H1 (cell line): ENCODE results near the gene WDR38. TPM values are rescaled to one million over a fixed set of nuclear protein-coding genes. Genes with fewer than 3 reads are reported as not detected.
"Not testable (repeated sequence)": the region's sequence is repeated elsewhere in the genome, so short reads cannot be mapped to it uniquely, and the experiment has no call there.

Experiments
- CTCF ChIA-PET: fragments of 300-600 bp; sonication (Branson Sonifier 250); formaldehyde crosslinking; loops from one replicate; lab custom pipeline; 2021; ENCODE audit not compliant: partially characterized antibody; lab: Charles Lee
- POLR2A ChIA-PET: fragments of 300-600 bp; sonication (Branson Sonifier 250); formaldehyde crosslinking; loops from one replicate; lab custom pipeline; 2021; ENCODE audit warnings: inconsistent platforms; ENCODE audit not compliant: partially characterized antibody; lab: Charles Lee
- DNase-seq, 2 experiments: peaks; one replicate each; pipeline versions ENCODE4 v3.0.0 to v3.0.0-alpha.2; 2010 to 2022; ENCODE audit warnings: low spot score in 2 of 2, low read depth in 1 of 2, mixed read lengths in 1 of 2
- FAIRE-seq: peaks from 2 replicates; lab custom pipeline; 2011; peaks lifted over from hg19 to GRCh38; lab: Jason Lieb, UNC
- H2AFZ ChIP-seq: 2 replicates; pipeline ENCODE4 v1.8.1; 2012; ENCODE audit warnings: low read length, inconsistent platforms
- H2AK5ac ChIP-seq: 2 replicates; pipeline ENCODE4 v1.6.1; 2013; ENCODE audit warnings: low read depth, low read length
- H2BK120ac ChIP-seq: replicated peaks from 2 replicates; pipeline ENCODE3; 2013; ENCODE audit warnings: low read depth, low read length, inconsistent platforms
- H2BK12ac ChIP-seq: 2 replicates; pipeline ENCODE4 v1.6.1; 2013; ENCODE audit warnings: low read depth, low read length
- H2BK15ac ChIP-seq: 2 replicates; pipeline ENCODE4 v1.6.1; 2013; ENCODE audit warnings: low read length
- H2BK20ac ChIP-seq: 2 replicates; pipeline ENCODE4 v1.6.1; 2013; ENCODE audit warnings: low read length
- H2BK5ac ChIP-seq: 2 replicates; pipeline ENCODE4 v1.6.1; 2013; ENCODE audit warnings: low read depth, low read length
- H3K14ac ChIP-seq: 2 replicates; pipeline ENCODE4 v1.6.1; 2013; ENCODE audit warnings: inconsistent platforms; ENCODE audit not compliant: insufficient read length
- H3K18ac ChIP-seq: 2 replicates; pipeline ENCODE4 v1.6.1; 2013; ENCODE audit warnings: low read length; ENCODE audit errors: extremely low read depth
- H3K23ac ChIP-seq: 2 replicates; pipeline ENCODE4 v1.6.1; 2013; ENCODE audit warnings: inconsistent platforms; ENCODE audit not compliant: insufficient read length
- H3K23me2 ChIP-seq: 2 replicates; pipeline ENCODE4 v1.6.1; 2013; ENCODE audit warnings: low read depth, low read length
- H3K27ac ChIP-seq: 2 replicates; pipeline ENCODE4 v1.6.1; 2011; ENCODE audit warnings: low read depth, low read length, inconsistent platforms
- H3K27me3 ChIP-seq, 4 experiments: replicated peaks in 1 of 4; 1 replicate in 1 of 4; 2 replicates in 3 of 4; pipeline versions ENCODE4 v1.6.1 to v1.8.1; 2011 to 2013; ENCODE audit warnings: low read length in 3 of 4, mild to moderate bottlenecking in 3 of 4, inconsistent platforms in 2 of 4, mixed read lengths in 2 of 4, moderate library complexity in 1 of 4; ENCODE audit not compliant: control insufficient read depth in 3 of 4, insufficient read depth in 3 of 4; ENCODE audit errors: extremely low read depth in 1 of 4
- H3K36me3 ChIP-seq, 4 experiments: 2 replicates each; pipeline versions ENCODE4 v1.6.1 to v1.8.1; 2011 to 2013; ENCODE audit warnings: mild to moderate bottlenecking in 4 of 4, low read length in 3 of 4, moderate library complexity in 2 of 4, control low read depth in 1 of 4, inconsistent platforms in 1 of 4; ENCODE audit not compliant: insufficient read depth in 4 of 4, control insufficient read depth in 2 of 4
- H3K4ac ChIP-seq: replicated peaks from 2 replicates; pipeline ENCODE3; 2013; ENCODE audit warnings: low read length, low read depth, mixed read lengths, inconsistent platforms; ENCODE audit not compliant: insufficient read length
- H3K4me1 ChIP-seq, 4 experiments: replicated peaks in 1 of 4; 1 replicate in 1 of 4; 2 replicates in 3 of 4; pipeline versions ENCODE4 v1.6.1 to v1.8.1; 2011 to 2013; ENCODE audit warnings: low read length in 3 of 4, inconsistent platforms in 2 of 4, mixed read lengths in 1 of 4; ENCODE audit not compliant: insufficient read depth in 4 of 4, control insufficient read depth in 3 of 4
- H3K4me2 ChIP-seq, 2 experiments: 2 replicates each; pipeline versions ENCODE4 v1.6.1 to v1.8.1; 2011 to 2013; ENCODE audit warnings: low read depth in 2 of 2, low read length in 2 of 2, control low read depth in 1 of 2, inconsistent platforms in 1 of 2, mild to moderate bottlenecking in 1 of 2; ENCODE audit not compliant: insufficient read depth in 1 of 2
- H3K4me3 ChIP-seq, 4 experiments: fragments of 200-600, 300-600 bp in 1 of 4; sonication (generic), shearing (Covaris generic), sonication (Bioruptor Twin) in 1 of 4; 2 replicates each; pipeline versions ENCODE4 v1.5.1 to v1.8.1; 2011 to 2016; ENCODE audit warnings: low read length in 4 of 4, low read depth in 3 of 4, control low read depth in 2 of 4, inconsistent platforms in 2 of 4, mild to moderate bottlenecking in 2 of 4, mixed read lengths in 1 of 4, moderate library complexity in 1 of 4; ENCODE audit not compliant: insufficient read depth in 2 of 4; ENCODE audit errors: extremely low read depth in 1 of 4
- H3K56ac ChIP-seq: replicated peaks from 2 replicates; pipeline ENCODE3; 2013; ENCODE audit warnings: low read depth, mild to moderate bottlenecking, mixed read lengths, low read length, inconsistent platforms; ENCODE audit not compliant: insufficient read length
- H3K79me1 ChIP-seq: 2 replicates; pipeline ENCODE4 v1.6.1; 2013; ENCODE audit warnings: low read depth, low read length, control low read depth
- H3K79me2 ChIP-seq, 2 experiments: 2 replicates each; pipeline versions ENCODE4 v1.6.1 to v1.8.1; 2012 to 2013; ENCODE audit warnings: low read length in 2 of 2, mild to moderate bottlenecking in 2 of 2, inconsistent platforms in 1 of 2; ENCODE audit not compliant: insufficient read depth in 2 of 2, control insufficient read depth in 1 of 2
- H3K9ac ChIP-seq, 4 experiments: replicated peaks in 1 of 4; 1 replicate in 1 of 4; 2 replicates in 3 of 4; pipeline versions ENCODE4 v1.6.1 to v1.8.1; 2011 to 2013; ENCODE audit warnings: low read depth in 3 of 4, low read length in 3 of 4, control low read depth in 2 of 4, mild to moderate bottlenecking in 2 of 4, moderate library complexity in 2 of 4, inconsistent platforms in 1 of 4; ENCODE audit errors: extremely low read depth in 1 of 4
- H3K9me3 ChIP-seq, 2 experiments: 2 replicates each; pipeline versions ENCODE4 v1.6.1 to v1.8.1; 2012 to 2013; ENCODE audit warnings: mild to moderate bottlenecking in 2 of 2, moderate library complexity in 2 of 2, control low read depth in 1 of 2, inconsistent platforms in 1 of 2, low read depth in 1 of 2, low read length in 1 of 2, mixed read lengths in 1 of 2; ENCODE audit not compliant: insufficient read depth in 2 of 2
- H4K20me1 ChIP-seq, 2 experiments: replicated peaks in 1 of 2; 2 replicates each; pipeline versions ENCODE3 to v1.8.1; 2011 to 2013; ENCODE audit warnings: inconsistent platforms in 2 of 2, low read length in 2 of 2, mild to moderate bottlenecking in 1 of 2; ENCODE audit not compliant: insufficient read depth in 2 of 2, control insufficient read depth in 1 of 2
- H4K5ac ChIP-seq: 2 replicates; pipeline ENCODE4 v1.6.1; 2013; ENCODE audit warnings: low read length, low read depth, mixed read lengths, inconsistent platforms; ENCODE audit not compliant: insufficient read length
- H4K8ac ChIP-seq: 2 replicates; pipeline ENCODE4 v1.8.0; 2013; ENCODE audit warnings: mild to moderate bottlenecking, moderate library complexity, low read length, inconsistent platforms; ENCODE audit not compliant: insufficient read depth; ENCODE audit errors: extremely low read depth
- H4K91ac ChIP-seq: replicated peaks from 2 replicates; pipeline ENCODE3; 2013; ENCODE audit warnings: low read length, mixed read lengths, inconsistent platforms; ENCODE audit not compliant: insufficient read length
- ATF2 ChIP-seq: IDR thresholded peaks from 2 replicates; pipeline ENCODE4 v1.6.1; 2012; ENCODE audit warnings: low read length, inconsistent platforms
- whole genome bisulfite sequencing, 2 experiments: shearing (Covaris generic) in 1 of 2; methylation state at CpG; one replicate each; pipeline versions ENCODE4 v1.1.6 to v1.1.7; 2013 to 2015; ENCODE audit warnings: low lambda C conversion rate in 2 of 2, mixed read lengths in 2 of 2, inconsistent platforms in 1 of 2, low coverage in 1 of 2, missing lambda C conversion rate in 1 of 2; ENCODE audit not compliant: insufficient replicate concordance in 2 of 2, insufficient coverage in 1 of 2, insufficient read length in 1 of 2; ENCODE audit errors: extremely low coverage in 1 of 2, missing lambda C conversion rate in 1 of 2; 5-methylcytosine and 5-hydroxymethylcytosine counted together
- polyA plus RNA-seq, 7 experiments: library from polyadenylated mRNA; depleted of rRNA in 3 of 7; stranded (reverse) in 5 of 7; unstranded in 2 of 7; fragments of >200 nt in 5 of 7; fragments of 200-250 nt in 2 of 7; gene quantifications; 1 replicate in 5 of 7; 2 replicates in 1 of 7; 4 replicates in 1 of 7; pipeline versions ENCODE4 v1.2.1 to v1.2.3, GENCODE V29; 2011 to 2013; ENCODE audit warnings: missing spikeins in 2 of 7, mixed read lengths in 2 of 7
- total RNA-seq: library from RNA; stranded (reverse); fragmentation: NEBNext Ultra II Directional; extraction: Animal tissue kit (Norgen Biotek cat#: 25700); gene quantifications from 2 replicates; pipeline ENCODE4 v1.2.1, GENCODE V29; 2021
- TF ChIP-seq, protein P1 (sequence below), 3 experiments: IDR thresholded peaks; 1 replicate in 2 of 3; 2 replicates in 1 of 3; pipeline versions ENCODE4 v1.5.1 to v1.6.1; 2011; ENCODE audit warnings: low read length in 3 of 3, mild to moderate bottlenecking in 3 of 3, inconsistent platforms in 2 of 3, low read depth in 1 of 3, moderate library complexity in 1 of 3; ENCODE audit not compliant: insufficient read depth in 1 of 3; ENCODE audit errors: control extremely low read depth in 1 of 3

Gene WDR38
- total and polyA plus RNA-seq, 2 of the 8 experiments (the other 6 are each of a cell fraction or from before 2014, with no cell fraction given), result not detected

DNA sequence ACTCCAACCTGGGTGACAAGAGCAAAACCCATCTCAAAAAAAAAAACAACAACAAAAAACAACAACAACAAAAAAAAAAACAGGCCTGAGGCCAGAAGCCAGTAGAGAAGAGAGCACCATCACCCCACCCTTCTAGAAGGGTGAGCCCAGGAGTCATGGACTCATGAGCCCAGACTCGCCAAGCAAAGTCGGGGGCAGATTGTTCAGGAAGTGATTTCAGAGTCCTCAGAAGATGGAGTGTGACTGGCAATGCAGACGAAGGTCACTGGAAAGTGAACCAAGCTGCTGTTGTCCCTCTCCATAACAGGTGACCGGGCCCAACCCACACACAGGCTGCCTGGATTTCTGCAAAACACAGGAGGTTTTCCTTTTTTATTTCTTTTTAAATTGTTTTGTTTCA lies 9.0 kb upstream of the WDR38 start (continued):
- TF ChIP-seq, protein P1, sequence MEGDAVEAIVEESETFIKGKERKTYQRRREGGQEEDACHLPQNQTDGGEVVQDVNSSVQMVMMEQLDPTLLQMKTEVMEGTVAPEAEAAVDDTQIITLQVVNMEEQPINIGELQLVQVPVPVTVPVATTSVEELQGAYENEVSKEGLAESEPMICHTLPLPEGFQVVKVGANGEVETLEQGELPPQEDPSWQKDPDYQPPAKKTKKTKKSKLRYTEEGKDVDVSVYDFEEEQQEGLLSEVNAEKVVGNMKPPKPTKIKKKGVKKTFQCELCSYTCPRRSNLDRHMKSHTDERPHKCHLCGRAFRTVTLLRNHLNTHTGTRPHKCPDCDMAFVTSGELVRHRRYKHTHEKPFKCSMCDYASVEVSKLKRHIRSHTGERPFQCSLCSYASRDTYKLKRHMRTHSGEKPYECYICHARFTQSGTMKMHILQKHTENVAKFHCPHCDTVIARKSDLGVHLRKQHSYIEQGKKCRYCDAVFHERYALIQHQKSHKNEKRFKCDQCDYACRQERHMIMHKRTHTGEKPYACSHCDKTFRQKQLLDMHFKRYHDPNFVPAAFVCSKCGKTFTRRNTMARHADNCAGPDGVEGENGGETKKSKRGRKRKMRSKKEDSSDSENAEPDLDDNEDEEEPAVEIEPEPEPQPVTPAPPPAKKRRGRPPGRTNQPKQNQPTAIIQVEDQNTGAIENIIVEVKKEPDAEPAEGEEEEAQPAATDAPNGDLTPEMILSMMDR (IDR thresholded peaks at IDR 0.05; ENCODE audit: control extremely low read depth in 1 of 3, insufficient read depth in 1 of 3, low read depth in 1 of 3, low read length in 3 of 3), result no peak
- no peak for TF ChIP-seq ATF2

DNA sequence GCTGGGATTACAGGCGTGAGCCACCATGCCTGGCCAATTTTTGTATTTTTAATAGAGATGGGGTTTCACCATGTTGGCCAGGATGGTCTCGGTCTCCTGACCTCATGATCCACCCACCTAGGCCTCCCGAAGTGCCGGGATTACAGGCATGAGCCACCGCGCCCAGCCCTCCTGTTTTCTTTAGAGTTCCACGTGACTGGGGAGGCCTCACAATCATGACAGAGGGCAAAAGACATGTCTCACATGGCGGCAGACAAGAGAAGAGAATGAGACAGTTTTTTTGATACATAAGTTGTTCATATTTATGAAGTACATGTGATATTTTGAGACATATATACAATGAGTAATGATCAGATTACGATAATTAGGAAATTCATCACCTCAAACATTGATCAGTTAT lies 6.8 kb upstream of the WDR38 start:
- H3K4me3 ChIP-seq, H3K23ac ChIP-seq, H3K9me3 ChIP-seq, H3K18ac ChIP-seq, H3K56ac ChIP-seq, H3K9ac ChIP-seq, DNase-seq, H3K14ac ChIP-seq, H2BK5ac ChIP-seq, H2BK20ac ChIP-seq, H3K79me2 ChIP-seq, H3K36me3 ChIP-seq, H3K4ac ChIP-seq, H3K79me1 ChIP-seq, H4K5ac ChIP-seq, H2BK12ac ChIP-seq, H3K27ac ChIP-seq, H2BK120ac ChIP-seq, FAIRE-seq, H3K4me1 ChIP-seq, H3K27me3 ChIP-seq, H4K20me1 ChIP-seq, H2BK15ac ChIP-seq, H3K23me2 ChIP-seq, H4K8ac ChIP-seq, H2AFZ ChIP-seq, H3K4me2 ChIP-seq, H4K91ac ChIP-seq, H2AK5ac ChIP-seq: not testable (repeated sequence)
- ChIA-PET CTCF (interaction anchor here (0.6 to 65.2 kb wide), 4 partner anchors 3 to 1447 kb away, joined by 3 to 1529 read pairs (median 1414); partner anchors contain the start of genes ARPC5L, NR6A1, OLFML2A and RPL35), POLR2A (interaction anchor here (0.7 to 2.4 kb wide), 5 partner anchors 10 to 422 kb away, joined by 3 to 11 read pairs (median 3); partner anchors contain the start of genes ARPC5L and RPL35)
- 96% methylated on average over 9 of the region's 9 CpGs; no CpG with 5 or more reads in 1 of the 2 experiments for WGBS, 2 experiments
